CD4-positive, alpha-beta T cell (primary cell): Measurements from ENCODE around the gene VPS52. TPM values are rescaled to one million over a fixed set of nuclear protein-coding genes. Genes with fewer than 3 reads are reported as not detected.

ENCODE experiments used
- ATAC-seq: fragments of 200-7000 bp; cut with Tn5 transposase; one replicate; pipeline ENCODE4 v1.10.0; 2022; ENCODE audit warnings: mild to moderate bottlenecking; ENCODE audit not compliant: poor library complexity
- CTCF ChIA-PET: fragments of 350-600 bp; sonication (Branson Sonifier 250); formaldehyde crosslinking; loops from one replicate; lab custom pipeline; 2021; ENCODE audit warnings: antibody characterized with exemption, inconsistent platforms; lab: Charles Lee
- POLR2A ChIA-PET: fragments of 350-600 bp; sonication (Branson Sonifier 250); formaldehyde crosslinking; loops from one replicate; lab custom pipeline; 2021; ENCODE audit warnings: antibody characterized with exemption, inconsistent platforms; lab: Charles Lee
- DNase-seq, 14 experiments: peaks; one replicate each; pipeline ENCODE4 v3.0.0-alpha.2; 2013 to 2020; ENCODE audit warnings: mixed read lengths in 2 of 14
- H3K27ac ChIP-seq, 2 donors: one replicate each; pipeline versions ENCODE4 v1.5.1 to v1.7.0; 2013; ENCODE audit warnings: low read length in 2 of 2, low read depth in 1 of 2, mild to moderate bottlenecking in 1 of 2
- H3K27me3 ChIP-seq, 2 experiments: 1 replicate in 1 of 2; 2 replicates in 1 of 2; pipeline versions ENCODE4 v1.6.1 to v1.7.0; 2013; ENCODE audit warnings: low read length in 2 of 2, control low read depth in 1 of 2, mild to moderate bottlenecking in 1 of 2, moderate library complexity in 1 of 2; ENCODE audit not compliant: insufficient read depth in 2 of 2, control insufficient read depth in 1 of 2
- H3K36me3 ChIP-seq: one replicate; pipeline ENCODE4 v1.6.1; 2013; ENCODE audit warnings: low read length, control low read depth; ENCODE audit not compliant: insufficient read depth
- H3K4me1 ChIP-seq: one replicate; pipeline ENCODE4 v1.6.1; 2013; ENCODE audit warnings: low read length, control low read depth; ENCODE audit not compliant: insufficient read depth
- H3K4me3 ChIP-seq: one replicate; pipeline ENCODE4 v1.5.1; 2013; ENCODE audit warnings: mild to moderate bottlenecking, low read length, moderate library complexity
- H3K9me3 ChIP-seq, 2 experiments: 1 replicate in 1 of 2; 2 replicates in 1 of 2; pipeline versions ENCODE4 v1.6.1 to v1.7.0; 2013; ENCODE audit warnings: low read length in 2 of 2, mild to moderate bottlenecking in 2 of 2, control low read depth in 1 of 2, moderate library complexity in 1 of 2; ENCODE audit not compliant: control insufficient read depth in 1 of 2, insufficient read depth in 1 of 2
- H3K27ac Mint-ChIP-seq: one replicate; pipeline ENCODE4 v1.8.0; 2020; ENCODE audit warnings: mixed read lengths
- H3K27me3 Mint-ChIP-seq: one replicate; pipeline ENCODE4 v1.8.0; 2021; ENCODE audit warnings: mixed read lengths
- H3K36me3 Mint-ChIP-seq: one replicate; pipeline ENCODE4 v1.8.0; 2021; ENCODE audit warnings: low read depth, mixed read lengths
- H3K4me1 Mint-ChIP-seq: one replicate; pipeline ENCODE4 v1.8.0; 2021; ENCODE audit warnings: low read depth, mixed read lengths
- H3K4me3 Mint-ChIP-seq: one replicate; pipeline ENCODE4 v1.8.0; 2020; ENCODE audit warnings: mild to moderate bottlenecking, mixed read lengths
- H3K9me3 Mint-ChIP-seq: one replicate; pipeline ENCODE4 v1.8.0; 2020; ENCODE audit warnings: mixed read lengths
- CTCF ChIP-seq: fragments of 200-600 bp; IDR thresholded peaks from one replicate; pipeline ENCODE4 v1.8.0; 2022; ENCODE audit warnings: antibody characterized with exemption, mild to moderate bottlenecking
- intact Hi-C, 2 experiments: fragments of 100-400 bp; cut with DNase I in 1 of 2; cut with micrococcal nuclease in 1 of 2; formaldehyde crosslinking; loops; one replicate each; pipeline versions ENCODE4 v1.15.1 to v1.9.0; 2023 to 2025; cut with DNase I, micrococcal nuclease
- total RNA-seq, 174 experiments: library from RNA in 2 of 174; stranded (reverse) in 2 of 174; gene quantifications; one replicate each; pipeline ENCODE4 v1.2.3 and lab custom pipeline; 2021 to 2026

The VPS52 gene
- total RNA-seq, 2 experiments from 2014 or later = 67.9 TPM

DNA sequence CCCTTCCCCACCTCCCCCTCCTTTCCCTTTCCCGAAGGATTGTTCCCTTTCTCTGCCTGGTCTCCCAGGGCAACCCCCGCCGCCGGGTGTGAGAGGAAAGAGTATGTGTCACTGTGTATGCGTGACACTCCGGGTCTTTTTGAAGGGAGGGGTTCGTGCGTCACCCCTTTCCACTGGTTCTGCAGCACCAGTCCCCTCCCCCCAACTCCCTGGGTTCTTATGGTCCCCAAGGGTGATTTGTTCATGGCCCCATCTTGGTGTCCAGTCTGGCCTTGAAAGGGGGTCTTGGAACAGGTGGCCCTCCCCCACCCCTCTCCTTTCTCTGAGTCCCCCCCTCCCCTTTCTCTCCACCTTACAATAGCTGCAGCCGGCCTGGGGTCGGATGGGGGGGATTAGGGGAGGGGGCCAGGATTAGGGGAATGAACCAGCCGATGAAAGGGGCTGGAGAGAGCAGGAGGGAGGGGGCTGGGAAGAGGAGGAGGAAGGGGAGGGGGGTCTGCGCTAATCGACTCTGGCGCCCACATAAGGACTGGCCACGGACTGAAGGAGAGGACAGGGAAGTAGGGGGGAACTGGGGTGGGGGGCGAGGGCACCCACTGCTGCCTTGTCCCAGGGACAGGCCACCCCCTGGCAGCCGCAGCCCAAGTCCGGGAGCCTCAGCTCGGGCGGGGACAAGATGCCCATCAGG lies 64.7 kb downstream of the VPS52 start:
- no peak for ATAC-seq
- no peaks in the 10 kb centered on the region for H3K9me3 Mint-ChIP-seq
- peak in 1 of 14 experiments; percentile 45 for DNase-seq
- H3K27me3 ChIP-seq = no peaks in the 10 kb centered on the region
- H3K27ac ChIP-seq = no peak overlapping the region
- CTCF ChIA-PET = interaction anchor here (3.1 kb wide), 1 partner anchor 9 kb away, joined by 19 read pairs; no protein-coding TSS in a partner anchor
- H3K27me3 Mint-ChIP-seq = no peaks in the 10 kb centered on the region
- H3K4me1 ChIP-seq = peaks cover 53% of the 10 kb centered on the region
- intact Hi-C loops = loop anchor here (10.0 kb wide), 3 partner anchors 362 to 1542 kb away; partner anchors contain the start of genes C6orf47 (in 1 of the 2), CSNK2B (in 1 of the 2), FKBPL (in 1 of the 2) and GPANK1 (in 1 of the 2)
- peak overlapping the region; percentile 95 for H3K27ac Mint-ChIP-seq
- no peak overlapping the region for H3K4me3 Mint-ChIP-seq
- peaks cover 57% of the 10 kb centered on the region for H3K4me1 Mint-ChIP-seq
- H3K36me3 ChIP-seq = peaks cover 37% of the 10 kb centered on the region
- H3K36me3 Mint-ChIP-seq = peaks cover 61% of the 10 kb centered on the region
- no peak overlapping the region for H3K4me3 ChIP-seq
- POLR2A ChIA-PET = interaction anchor here (0.6 to 2.5 kb wide), 2 partner anchors 42 to 65 kb away, joined by 3 to 47 read pairs; partner anchors contain the start of genes RPS18 and VPS52
- no peak for TF ChIP-seq CTCF
- no peaks in the 10 kb centered on the region for H3K9me3 ChIP-seq

DNA sequence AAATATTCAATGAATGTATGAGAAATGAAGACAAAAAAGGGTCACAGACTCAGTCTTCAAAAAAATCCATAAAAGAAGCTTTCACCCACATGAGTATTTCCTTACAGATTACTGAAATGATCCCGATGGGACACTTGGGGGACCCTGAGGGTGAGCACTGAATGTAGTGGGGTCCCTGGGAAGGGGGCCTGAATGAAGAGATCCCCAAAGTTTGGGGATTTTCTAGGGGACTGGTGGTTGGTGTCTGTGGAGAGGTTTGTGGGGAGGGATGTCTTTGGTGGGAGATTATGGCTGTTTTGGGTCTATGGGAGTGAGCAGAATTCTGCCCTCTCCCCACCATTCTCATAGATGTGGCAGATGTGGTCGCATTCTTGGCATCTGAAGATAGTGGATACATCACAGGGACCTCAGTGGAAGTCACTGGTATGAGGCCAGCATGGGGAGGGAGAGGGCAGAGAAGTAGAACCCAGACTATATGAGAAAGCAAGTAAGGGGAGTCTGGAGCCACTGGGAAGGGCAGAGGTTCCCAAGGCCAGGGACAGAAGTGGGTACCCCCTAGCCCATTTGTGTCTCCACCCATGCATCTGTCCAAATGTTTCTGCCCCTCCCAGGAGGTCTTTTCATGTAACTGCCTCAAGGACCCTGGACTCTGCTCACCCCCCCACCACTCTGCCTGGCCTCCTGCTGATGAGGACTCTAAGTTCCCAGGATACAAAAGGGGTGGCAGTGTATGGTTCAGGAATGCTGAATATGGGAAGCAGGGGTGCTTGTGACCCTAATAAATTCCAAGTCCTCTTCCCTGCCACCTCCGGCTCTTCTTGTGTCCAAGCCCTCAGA lies 65.4 kb downstream of the VPS52 start:
- CTCF ChIA-PET = interaction anchor here (0.6 to 3.1 kb wide), 2 partner anchors 42 to 470 kb away, joined by 3 to 11 read pairs; no protein-coding TSS in a partner anchor

More for the DNA sequence above, 65.4 kb downstream of the VPS52 start:
- H3K4me1 Mint-ChIP-seq = peaks cover 63% of the 10 kb centered on the region
- ATAC-seq = no peak
- Histone ChIP-seq H3K36me3 (peaks cover 36% of the 10 kb centered on the region), H3K27me3 (no peaks in the 10 kb centered on the region), H3K4me1 (peaks cover 60% of the 10 kb centered on the region), H3K27ac (no peak overlapping the region), H3K9me3 (no peaks in the 10 kb centered on the region), H3K4me3 (no peak overlapping the region)
- peak overlapping the region; percentile 80 for H3K27ac Mint-ChIP-seq
- POLR2A ChIA-PET = no interaction called here
- peak overlapping the region; percentile 90 for H3K4me3 Mint-ChIP-seq
- no peaks in the 10 kb centered on the region for H3K27me3 Mint-ChIP-seq
- no peak for TF ChIP-seq CTCF
- peaks cover 61% of the 10 kb centered on the region for H3K36me3 Mint-ChIP-seq
- DNase-seq = peak in 1 of 14 experiments; percentile 20
- no peaks in the 10 kb centered on the region for H3K9me3 Mint-ChIP-seq
- intact Hi-C loops = loop anchor here (10.0 kb wide), 3 partner anchors 361 to 1541 kb away; partner anchors contain the start of genes C6orf47 (in 1 of the 2), CSNK2B (in 1 of the 2), FKBPL (in 1 of the 2) and GPANK1 (in 1 of the 2)
